CD14-positive monocyte (primary cell): Measurements from ENCODE around the gene NPRL2. TPM values are rescaled to one million over a fixed set of nuclear protein-coding genes. Genes with fewer than 3 reads are reported as not detected.

ENCODE experiments used
- DNase-seq, 3 donors: peaks; one replicate each; pipeline ENCODE4 v3.0.0-alpha.2; 2011 to 2022
- H2AFZ ChIP-seq: 2 replicates; pipeline ENCODE4 v1.6.0; 2012; ENCODE audit warnings: mild to moderate bottlenecking, low read depth, low read length, inconsistent platforms; ENCODE audit not compliant: insufficient read depth, poor library complexity, severe bottlenecking
- H3K27ac ChIP-seq, 2 donors: 1 replicate in 1 of 2; 2 replicates in 1 of 2; pipeline ENCODE4 v1.5.1; 2012 to 2013; ENCODE audit warnings: low read length in 2 of 2, control low read depth in 1 of 2, inconsistent platforms in 1 of 2, low read depth in 1 of 2, mild to moderate bottlenecking in 1 of 2
- H3K27me3 ChIP-seq, 2 donors: one replicate each; pipeline versions ENCODE4 v1.6.0 to v1.6.1; 2011 to 2013; ENCODE audit warnings: low read length in 2 of 2; ENCODE audit not compliant: control insufficient read depth in 2 of 2, insufficient read depth in 2 of 2
- H3K36me3 ChIP-seq, 2 donors: replicated peaks in 1 of 2; 1 replicate in 1 of 2; 2 replicates in 1 of 2; pipeline versions ENCODE4 v1.5.1 to v1.6.1; 2012 to 2013; ENCODE audit warnings: low read length in 2 of 2, control low read depth in 1 of 2, inconsistent platforms in 1 of 2, mild to moderate bottlenecking in 1 of 2; ENCODE audit not compliant: insufficient read depth in 2 of 2, control insufficient read depth in 1 of 2
- H3K4me1 ChIP-seq, 2 donors: 1 replicate in 1 of 2; 2 replicates in 1 of 2; pipeline versions ENCODE4 v1.5.1 to v1.6.1; 2012 to 2013; ENCODE audit warnings: low read length in 2 of 2, control low read depth in 1 of 2, inconsistent platforms in 1 of 2, mild to moderate bottlenecking in 1 of 2, moderate library complexity in 1 of 2; ENCODE audit not compliant: insufficient read depth in 2 of 2, control insufficient read depth in 1 of 2
- H3K4me2 ChIP-seq: replicated peaks from 2 replicates; pipeline ENCODE3; 2012; ENCODE audit warnings: low read length, moderate library complexity, mild to moderate bottlenecking; ENCODE audit not compliant: poor library complexity, severe bottlenecking; ENCODE audit errors: extremely low read depth
- H3K4me3 ChIP-seq, 3 experiments: fragments of 200-600 bp in 1 of 3; sonication (generic) in 1 of 3; replicated peaks in 1 of 3; 1 replicate in 2 of 3; 2 replicates in 1 of 3; pipeline ENCODE4 v1.5.1; 2011 to 2013; ENCODE audit warnings: low read length in 3 of 3, mild to moderate bottlenecking in 3 of 3, control low read depth in 2 of 3, low read depth in 2 of 3, inconsistent platforms in 1 of 3, moderate library complexity in 1 of 3
- H3K79me2 ChIP-seq: 2 replicates; pipeline ENCODE4 v1.6.0; 2012; ENCODE audit warnings: mild to moderate bottlenecking, control low read depth, inconsistent platforms, low read length, moderate library complexity; ENCODE audit not compliant: insufficient read depth
- H3K9ac ChIP-seq: 2 replicates; pipeline ENCODE4 v1.6.0; 2017; ENCODE audit warnings: low read length, mild to moderate bottlenecking; ENCODE audit not compliant: insufficient read depth, poor library complexity, severe bottlenecking
- H3K9me3 ChIP-seq, 2 donors: replicated peaks in 1 of 2; 1 replicate in 1 of 2; 2 replicates in 1 of 2; pipeline versions ENCODE4 v1.5.1 to v1.6.1; 2012 to 2013; ENCODE audit warnings: low read length in 2 of 2, control low read depth in 1 of 2; ENCODE audit not compliant: control insufficient read depth in 1 of 2, insufficient read depth in 1 of 2
- H4K20me1 ChIP-seq: 2 replicates; pipeline ENCODE4 v1.6.0; 2012; ENCODE audit warnings: mild to moderate bottlenecking, low read length, control low read depth, moderate library complexity; ENCODE audit not compliant: insufficient read depth
- H3K27ac Mint-ChIP-seq, 7 donors: one replicate each; pipeline ENCODE4 v1.8.0; 2020; ENCODE audit warnings: mild to moderate bottlenecking in 7 of 7, mixed read lengths in 7 of 7, moderate library complexity in 6 of 7, inconsistent platforms in 2 of 7
- H3K27me3 Mint-ChIP-seq, 3 donors: one replicate each; pipeline ENCODE4 v1.8.0; 2021 to 2022; ENCODE audit warnings: low read depth in 3 of 3, mild to moderate bottlenecking in 3 of 3, mixed read lengths in 3 of 3, moderate library complexity in 3 of 3, inconsistent platforms in 1 of 3
- H3K36me3 Mint-ChIP-seq, 2 donors: one replicate each; pipeline ENCODE4 v1.8.0; 2020; ENCODE audit warnings: mixed read lengths in 2 of 2, inconsistent platforms in 1 of 2, mild to moderate bottlenecking in 1 of 2
- H3K4me1 Mint-ChIP-seq: one replicate; pipeline ENCODE4 v1.8.0; 2020; ENCODE audit warnings: mild to moderate bottlenecking, mixed read lengths
- H3K4me3 Mint-ChIP-seq, 2 donors: one replicate each; pipeline ENCODE4 v1.8.0; 2020; ENCODE audit warnings: mild to moderate bottlenecking in 2 of 2, mixed read lengths in 2 of 2, moderate library complexity in 1 of 2
- H3K9me3 Mint-ChIP-seq, 7 donors: one replicate each; pipeline ENCODE4 v1.8.0; 2020 to 2022; ENCODE audit warnings: mixed read lengths in 7 of 7, mild to moderate bottlenecking in 6 of 7, moderate library complexity in 6 of 7, inconsistent platforms in 2 of 7
- WGBS: methylation state at CpG from one replicate; pipeline ENCODE4 v1.1.5; 2013; ENCODE audit warnings: missing lambda C conversion rate; ENCODE audit not compliant: insufficient coverage; 5-methylcytosine and 5-hydroxymethylcytosine counted together
- intact Hi-C, 2 donors: fragments of 100-400 bp; cut with micrococcal nuclease; formaldehyde crosslinking; loops; one replicate each; pipeline versions ENCODE4 v1.15.0 to v1.15.1; 2023
- polyA plus RNA-seq, 3 donors: library from polyadenylated mRNA; depleted of rRNA in 1 of 3; unstranded in 2 of 3; stranded (reverse) in 1 of 3; fragments of 300-500 nt in 2 of 3; fragments of >200 nt in 1 of 3; fragmentation: Illumina TruSeq in 2 of 3; gene quantifications; 1 replicate in 2 of 3; 2 replicates in 1 of 3; pipeline ENCODE4 v1.2.3, GENCODE V29; 2012 to 2021
- TF ChIP-seq, protein P1 (sequence below): fragments of 200-600 bp; IDR thresholded peaks from one replicate; pipeline ENCODE4 v1.8.0; 2022; ENCODE audit warnings: antibody characterized with exemption, mild to moderate bottlenecking

Gene NPRL2
- polyA plus RNA-seq, 3 donors = 20.9 to 37.9 (median 23.5) TPM

DNA sequence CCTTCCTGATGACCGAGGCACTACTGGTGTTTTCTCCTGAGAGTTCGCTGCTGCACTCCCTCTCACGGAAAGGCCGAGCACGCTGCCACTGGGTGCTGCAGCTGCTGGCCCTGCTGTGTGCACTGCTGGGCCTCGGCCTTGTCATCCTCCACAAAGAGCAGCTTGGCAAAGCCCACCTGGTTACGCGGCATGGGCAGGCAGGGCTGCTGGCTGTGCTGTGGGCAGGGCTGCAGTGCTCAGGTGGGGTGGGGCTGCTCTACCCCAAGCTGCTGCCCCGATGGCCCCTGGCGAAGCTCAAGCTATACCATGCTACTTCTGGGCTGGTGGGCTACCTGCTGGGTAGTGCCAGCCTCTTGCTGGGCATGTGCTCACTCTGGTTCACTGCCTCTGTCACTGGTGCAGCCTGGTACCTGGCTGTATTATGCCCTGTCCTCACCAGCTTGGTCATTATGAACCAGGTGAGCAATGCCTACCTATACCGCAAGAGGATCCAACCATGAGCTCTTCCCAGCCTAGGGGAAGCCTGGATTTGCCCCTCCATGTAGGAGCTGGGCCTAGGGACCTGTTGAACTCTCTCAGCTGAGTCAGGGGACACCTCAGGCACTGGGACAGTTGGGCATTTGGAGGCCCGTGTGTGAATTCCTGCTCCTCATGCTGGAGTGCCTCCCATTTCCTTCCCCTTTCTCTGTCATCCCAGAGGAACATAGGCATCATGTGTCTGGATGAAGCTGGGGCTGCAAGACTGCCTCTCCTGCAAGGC lies 2.9 kb upstream of the NPRL2 start:
- Histone ChIP-seq H3K9ac (no peak overlapping the region), H3K27me3 (no peaks in the 10 kb centered on the region), H4K20me1 (peaks cover 75% of the 10 kb centered on the region), H3K27ac (peak overlapping the region; percentile 28 to 44), H3K4me3 (no peak overlapping the region), H2AFZ (no peak overlapping the region), H3K4me1 (peaks cover 52 to 66% of the 10 kb centered on the region in 2 donors), H3K9me3 (no peaks in the 10 kb centered on the region), H3K36me3 (peaks cover 47 to 64% of the 10 kb centered on the region in 2 donors), H3K4me2 (no peak overlapping the region), H3K79me2 (peaks cover 85% of the 10 kb centered on the region)
- DNase-seq = no peak
- H3K27ac Mint-ChIP-seq = peak overlapping the region in 6 of 7 donors; percentile 9 to 71 (median 26)
- peaks cover 0 to 1% (median 0%) of the 10 kb centered on the region in 3 donors for H3K27me3 Mint-ChIP-seq
- TF ChIP-seq, protein P1, sequence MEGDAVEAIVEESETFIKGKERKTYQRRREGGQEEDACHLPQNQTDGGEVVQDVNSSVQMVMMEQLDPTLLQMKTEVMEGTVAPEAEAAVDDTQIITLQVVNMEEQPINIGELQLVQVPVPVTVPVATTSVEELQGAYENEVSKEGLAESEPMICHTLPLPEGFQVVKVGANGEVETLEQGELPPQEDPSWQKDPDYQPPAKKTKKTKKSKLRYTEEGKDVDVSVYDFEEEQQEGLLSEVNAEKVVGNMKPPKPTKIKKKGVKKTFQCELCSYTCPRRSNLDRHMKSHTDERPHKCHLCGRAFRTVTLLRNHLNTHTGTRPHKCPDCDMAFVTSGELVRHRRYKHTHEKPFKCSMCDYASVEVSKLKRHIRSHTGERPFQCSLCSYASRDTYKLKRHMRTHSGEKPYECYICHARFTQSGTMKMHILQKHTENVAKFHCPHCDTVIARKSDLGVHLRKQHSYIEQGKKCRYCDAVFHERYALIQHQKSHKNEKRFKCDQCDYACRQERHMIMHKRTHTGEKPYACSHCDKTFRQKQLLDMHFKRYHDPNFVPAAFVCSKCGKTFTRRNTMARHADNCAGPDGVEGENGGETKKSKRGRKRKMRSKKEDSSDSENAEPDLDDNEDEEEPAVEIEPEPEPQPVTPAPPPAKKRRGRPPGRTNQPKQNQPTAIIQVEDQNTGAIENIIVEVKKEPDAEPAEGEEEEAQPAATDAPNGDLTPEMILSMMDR = no peak
- peak overlapping the region in 1 of 2 donors; percentile 43 for H3K4me3 Mint-ChIP-seq
- peaks cover 67% of the 10 kb centered on the region for H3K4me1 Mint-ChIP-seq
- peaks cover 33 to 54% of the 10 kb centered on the region in 2 donors for H3K36me3 Mint-ChIP-seq
- intact Hi-C loops = loop anchor here (5.0 to 10.0 kb wide), 3 partner anchors 259 to 1041 kb away; partner anchors contain the start of genes CISH (in 1 of the 2), MON1A (in 1 of the 2) and RBM15B (in 1 of the 2)
- 88% methylated on average over 10 of the region's 12 CpGs for WGBS
- H3K9me3 Mint-ChIP-seq = no peaks in the 10 kb centered on the region

DNA sequence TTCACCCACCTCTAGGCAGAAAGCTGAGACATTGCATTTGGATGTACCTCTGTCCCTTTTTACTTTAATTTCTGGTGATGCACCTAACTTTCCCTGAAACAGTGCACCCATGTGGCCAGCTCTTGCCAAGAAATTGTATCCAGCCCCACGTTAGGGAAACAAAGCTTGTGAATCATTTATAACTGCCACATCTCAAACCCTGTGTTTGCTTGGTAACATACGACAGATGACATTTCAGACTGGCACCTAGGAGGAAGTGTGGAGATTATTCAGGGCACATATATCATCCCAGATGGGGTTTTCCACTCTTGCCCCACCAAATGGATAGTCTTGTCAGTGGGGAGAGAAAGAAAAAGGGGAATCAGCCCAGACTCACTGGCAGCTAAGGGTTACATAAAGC lies 2.2 kb upstream of the NPRL2 start:
- Histone ChIP-seq H2AFZ (no peak overlapping the region), H3K4me3 (no peak overlapping the region), H4K20me1 (peaks cover 74% of the 10 kb centered on the region), H3K4me2 (no peak overlapping the region), H3K36me3 (peaks cover 53 to 66% of the 10 kb centered on the region in 2 donors), H3K79me2 (peaks cover 81% of the 10 kb centered on the region), H3K9me3 (no peaks in the 10 kb centered on the region), H3K4me1 (peaks cover 45 to 60% of the 10 kb centered on the region in 2 donors), H3K9ac (no peak overlapping the region), H3K27me3 (no peaks in the 10 kb centered on the region), H3K27ac (peak overlapping the region in 1 of 2 donors; percentile 44)
- H3K36me3 Mint-ChIP-seq = peaks cover 34 to 55% of the 10 kb centered on the region in 2 donors
- intact Hi-C loops = loop anchor here (5.0 to 10.0 kb wide), 3 partner anchors 260 to 1042 kb away; partner anchors contain the start of genes CISH (in 1 of the 2), MON1A (in 1 of the 2) and RBM15B (in 1 of the 2)
- no peak overlapping the region for H3K4me3 Mint-ChIP-seq
- peak overlapping the region in 4 of 7 donors; percentile 9 to 95 (median 26) for H3K27ac Mint-ChIP-seq
- H3K9me3 Mint-ChIP-seq = no peaks in the 10 kb centered on the region
- H3K27me3 Mint-ChIP-seq = no peaks in the 10 kb centered on the region
- peaks cover 63% of the 10 kb centered on the region for H3K4me1 Mint-ChIP-seq
- TF ChIP-seq, protein P1 = no peak
- DNase-seq = peak; percentile 45 to 89 (median 55)
- WGBS = 0% methylated on average over 1 of the region's 2 CpGs
